PC-3 (cell line): Measurements from ENCODE around the gene EIF4A3. TPM values are rescaled to one million over a fixed set of nuclear protein-coding genes. Genes with fewer than 3 reads are reported as not detected.

Experiments
- ATAC-seq: fragments of 200-7000 bp; cut with Tn5 transposase; 2 replicates; pipeline ENCODE4 v1.9.1; 2020; ENCODE audit warnings: mild to moderate bottlenecking, moderate library complexity
- BruUV-seq: library from RNA; stranded (reverse); fragments of 400-500 nt; replicated peaks from 2 replicates; lab custom pipeline; 2021; lab: Mats Ljungman, UMichigan
- CTCF ChIA-PET: fragments of 300-600 bp; sonication (Branson Sonifier 250); formaldehyde crosslinking; loops from one replicate; lab custom pipeline; 2022; ENCODE audit warnings: antibody characterized with exemption; lab: Charles Lee
- POLR2A ChIA-PET: fragments of 300-600 bp; sonication (Branson Sonifier 250); formaldehyde crosslinking; loops from one replicate; lab custom pipeline; 2022; ENCODE audit warnings: antibody characterized with exemption; ENCODE audit not compliant: unreplicated experiment; lab: Charles Lee
- DNase-seq: peaks from one replicate; pipeline ENCODE4 v3.0.0-alpha.2; 2015
- H2AFZ ChIP-seq: fragments of 300-600 bp; sonication (generic); 2 replicates; pipeline ENCODE4 v1.6.0; 2016; ENCODE audit warnings: antibody characterized with exemption, low read length
- H3F3A ChIP-seq: fragments of 300-600 bp; sonication (generic); one replicate; pipeline ENCODE4 v1.6.0; 2017; ENCODE audit warnings: antibody characterized with exemption, low read length, control low read depth, mild to moderate bottlenecking; ENCODE audit not compliant: unreplicated experiment
- H3K27ac ChIP-seq: fragments of 300-600 bp; sonication (generic); 2 replicates; pipeline ENCODE4 v1.5.1; 2016; ENCODE audit warnings: mild to moderate bottlenecking, low read length
- H3K27me3 ChIP-seq: fragments of 300-600 bp; sonication (generic); 2 replicates; pipeline ENCODE4 v1.6.1; 2016; ENCODE audit warnings: low read length, mixed read lengths
- H3K36me3 ChIP-seq: fragments of 300-600 bp; sonication (generic); 2 replicates; pipeline ENCODE4 v1.6.1; 2016; ENCODE audit warnings: low read depth, mixed run types, low read length, mixed read lengths
- H3K4me1 ChIP-seq: fragments of 300-600 bp; sonication (generic); 2 replicates; pipeline ENCODE4 v1.5.1; 2016; ENCODE audit warnings: low read length; ENCODE audit not compliant: insufficient read depth
- H3K4me2 ChIP-seq: fragments of 300-600 bp; sonication (generic); 2 replicates; pipeline ENCODE4 v1.6.0; 2016; ENCODE audit warnings: low read length
- H3K4me3 ChIP-seq: fragments of 300-600 bp; sonication (generic); 2 replicates; pipeline ENCODE4 v1.5.1; 2016; ENCODE audit warnings: mild to moderate bottlenecking, low read length, mixed read lengths
- H3K79me2 ChIP-seq: fragments of 300-600 bp; sonication (generic); 2 replicates; pipeline ENCODE4 v1.6.1; 2017; ENCODE audit warnings: low read length, mixed read lengths
- H3K9ac ChIP-seq: fragments of 300-600 bp; sonication (generic); 2 replicates; pipeline ENCODE4 v1.6.0; 2016; ENCODE audit warnings: mild to moderate bottlenecking, low read length
- H3K9me2 ChIP-seq: fragments of 300-600 bp; sonication (generic); replicated peaks from 2 replicates; pipeline ENCODE4 v1.6.1; 2016; ENCODE audit warnings: mixed run types, low read length, mixed read lengths
- H3K9me3 ChIP-seq: fragments of 300-600 bp; sonication (generic); 2 replicates; pipeline ENCODE4 v1.6.1; 2016; ENCODE audit warnings: low read length, mixed read lengths
- H4K20me1 ChIP-seq: fragments of 300-600 bp; sonication (generic); 2 replicates; pipeline ENCODE4 v1.6.1; 2016; ENCODE audit warnings: low read length, mixed read lengths
- EZH2 ChIP-seq: fragments of 300-600 bp; sonication (generic); IDR thresholded peaks from one replicate; pipeline ENCODE4 v1.6.1; 2017; ENCODE audit warnings: antibody characterized with exemption, mild to moderate bottlenecking, low read length; ENCODE audit not compliant: unreplicated experiment
- EZH2phosphoT487 ChIP-seq: fragments of 300-600 bp; sonication (generic); IDR thresholded peaks from 2 replicates; pipeline ENCODE4 v1.6.1; 2018; ENCODE audit warnings: mild to moderate bottlenecking, antibody characterized with exemption, low read length, borderline replicate concordance
- intact Hi-C: fragments of 100-400 bp; cut with micrococcal nuclease; formaldehyde crosslinking; loops from 2 replicates; pipeline ENCODE4 v1.9.0; 2023
- total RNA-seq: library from RNA; depleted of rRNA; stranded (reverse); fragments of >200 nt; gene quantifications from 2 replicates; pipeline ENCODE4 v1.2.3, GENCODE V29; 2014
- TF ChIP-seq, protein P1 (sequence below): fragments of 300-600 bp; sonication (generic); conservative IDR thresholded peaks from 2 replicates; pipeline ENCODE4 v1.5.1; 2017; ENCODE audit warnings: antibody characterized with exemption, low read depth, mild to moderate bottlenecking, low read length

EIF4A3 gene
- total RNA-seq, 1 experiment from 2014 or later, result 167 TPM

DNA sequence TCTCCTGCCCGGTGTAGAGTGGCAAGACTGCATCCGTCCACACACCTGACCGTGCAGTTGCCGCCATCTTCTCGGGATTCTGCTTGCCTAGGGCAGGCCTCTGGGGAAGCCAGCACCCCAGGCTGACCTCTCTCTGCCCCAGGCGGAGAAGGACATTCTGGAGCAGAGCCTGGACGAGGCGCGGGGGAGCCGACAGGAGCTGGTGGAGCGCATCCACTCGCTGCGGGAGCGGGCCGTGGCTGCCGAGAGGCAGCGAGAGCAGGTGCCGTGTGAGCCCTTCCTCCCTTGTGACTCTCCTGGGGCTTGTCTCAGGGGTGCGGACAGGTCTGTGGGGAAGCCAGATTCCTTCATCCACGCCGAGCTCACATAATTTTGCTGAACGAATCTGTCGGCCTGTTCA lies 42.7 kb upstream of the EIF4A3 start:
- no TSS peak for BruUV-seq
- Histone ChIP-seq H3K9me3 (no peaks in the 10 kb centered on the region), H3K9ac (no peak overlapping the region), H3K27me3 (no peaks in the 10 kb centered on the region), H4K20me1 (no peaks in the 10 kb centered on the region), H3K4me3 (no peak overlapping the region), H3K27ac (no peak overlapping the region), H3K4me2 (no peak overlapping the region), H3K9me2 (no peaks in the 10 kb centered on the region), H3F3A (no peaks in the 10 kb centered on the region), H3K4me1 (peaks cover 13% of the 10 kb centered on the region), H3K36me3 (no peaks in the 10 kb centered on the region), H2AFZ (no peak overlapping the region), H3K79me2 (no peaks in the 10 kb centered on the region)
- no peak for DNase-seq
- CTCF ChIA-PET, result no interaction called here
- intact Hi-C loops, result no loop called here
- TF ChIP-seq EZH2 (no peak), EZH2phosphoT487 (no peak)
- TF ChIP-seq, protein P1, sequence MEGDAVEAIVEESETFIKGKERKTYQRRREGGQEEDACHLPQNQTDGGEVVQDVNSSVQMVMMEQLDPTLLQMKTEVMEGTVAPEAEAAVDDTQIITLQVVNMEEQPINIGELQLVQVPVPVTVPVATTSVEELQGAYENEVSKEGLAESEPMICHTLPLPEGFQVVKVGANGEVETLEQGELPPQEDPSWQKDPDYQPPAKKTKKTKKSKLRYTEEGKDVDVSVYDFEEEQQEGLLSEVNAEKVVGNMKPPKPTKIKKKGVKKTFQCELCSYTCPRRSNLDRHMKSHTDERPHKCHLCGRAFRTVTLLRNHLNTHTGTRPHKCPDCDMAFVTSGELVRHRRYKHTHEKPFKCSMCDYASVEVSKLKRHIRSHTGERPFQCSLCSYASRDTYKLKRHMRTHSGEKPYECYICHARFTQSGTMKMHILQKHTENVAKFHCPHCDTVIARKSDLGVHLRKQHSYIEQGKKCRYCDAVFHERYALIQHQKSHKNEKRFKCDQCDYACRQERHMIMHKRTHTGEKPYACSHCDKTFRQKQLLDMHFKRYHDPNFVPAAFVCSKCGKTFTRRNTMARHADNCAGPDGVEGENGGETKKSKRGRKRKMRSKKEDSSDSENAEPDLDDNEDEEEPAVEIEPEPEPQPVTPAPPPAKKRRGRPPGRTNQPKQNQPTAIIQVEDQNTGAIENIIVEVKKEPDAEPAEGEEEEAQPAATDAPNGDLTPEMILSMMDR, result no peak
- POLR2A ChIA-PET, result no interaction called here
- ATAC-seq, result no peak

DNA sequence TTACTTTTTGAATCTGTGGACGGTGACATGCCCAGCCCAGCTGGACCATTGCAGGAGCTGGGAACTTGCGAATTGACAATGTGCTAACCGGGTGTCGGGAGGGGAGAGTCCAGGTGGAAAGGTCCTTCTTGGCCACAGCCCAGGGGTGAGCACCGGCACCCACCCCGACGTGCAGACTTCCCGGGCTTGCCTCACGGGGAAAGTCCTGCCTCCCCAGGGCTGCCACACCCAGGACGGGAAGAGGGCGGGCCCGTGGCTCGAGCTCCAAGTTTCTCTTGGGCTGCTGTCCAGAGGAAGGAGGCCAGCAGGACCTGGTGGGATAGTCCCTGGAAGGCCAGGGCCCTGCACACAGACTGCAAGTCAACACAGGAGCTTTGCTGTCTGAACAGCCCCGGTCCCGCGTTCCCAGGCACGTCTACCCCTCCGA lies 40.6 kb upstream of the EIF4A3 start:
- H3K9ac ChIP-seq, result peak overlapping the region; percentile 45
- no peaks in the 10 kb centered on the region for H3K27me3 ChIP-seq
- ChIA-PET CTCF (interaction anchor here (0.6 kb wide), 2 partner anchors 86 to 438 kb away, joined by 3 to 4 read pairs; partner anchors contain the start of gene GAA), POLR2A (interaction anchor here (0.6 kb wide), 1 partner anchor 575 kb away, joined by 12 read pairs; no protein-coding TSS in a partner anchor)
- H3K4me2 ChIP-seq, result peak overlapping the region; percentile 86
- no peaks in the 10 kb centered on the region for H3K9me3 ChIP-seq
- TF ChIP-seq, protein P1, result no peak
- TF ChIP-seq EZH2, result no peak
- no peak for TF ChIP-seq EZH2phosphoT487
- peak overlapping the region; percentile 90 for H2AFZ ChIP-seq
- peak overlapping the region; percentile 54 for H3K27ac ChIP-seq
- H3K36me3 ChIP-seq, result no peaks in the 10 kb centered on the region
- H3K4me3 ChIP-seq, result peak overlapping the region; percentile 66
- BruUV-seq, result no TSS peak
- no peaks in the 10 kb centered on the region for H4K20me1 ChIP-seq
- no peaks in the 10 kb centered on the region for H3F3A ChIP-seq
- peaks cover 13% of the 10 kb centered on the region for H3K4me1 ChIP-seq
- ATAC-seq (peak; percentile 89), DNase-seq (peak; percentile 73)
- H3K9me2 ChIP-seq, result no peaks in the 10 kb centered on the region
- intact Hi-C loops, result no loop called here
- H3K79me2 ChIP-seq, result no peaks in the 10 kb centered on the region

DNA sequence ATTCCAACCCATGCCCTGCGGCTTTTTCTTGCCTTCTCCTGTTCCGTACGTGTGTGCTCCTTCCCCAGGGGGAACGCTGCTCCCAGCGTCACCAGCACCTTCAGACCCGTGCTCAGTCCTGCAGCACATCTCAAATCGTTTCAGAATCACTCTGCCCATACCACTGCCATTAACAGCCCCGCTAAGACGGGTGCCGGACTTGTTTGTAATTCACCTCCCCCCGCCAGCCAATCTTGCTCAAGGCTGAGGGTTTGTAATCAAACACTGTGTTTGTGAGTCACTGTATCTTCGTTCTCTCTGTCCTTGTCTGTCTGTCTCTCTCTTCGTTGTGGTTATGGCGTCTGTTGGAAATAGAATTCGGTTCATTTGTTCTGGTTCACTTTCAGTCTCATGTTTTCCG lies 40.2 kb upstream of the EIF4A3 start:
- H3K27ac ChIP-seq, result peak overlapping the region; percentile 54
- H3K4me2 ChIP-seq, result peak overlapping the region; percentile 86
- no TSS peak for BruUV-seq
- peak; percentile 77 for ATAC-seq
- intact Hi-C loops, result no loop called here
- no peaks in the 10 kb centered on the region for H3F3A ChIP-seq
- H3K27me3 ChIP-seq, result no peaks in the 10 kb centered on the region
- peak overlapping the region; percentile 90 for H2AFZ ChIP-seq
- ChIA-PET POLR2A (interaction anchor here (0.6 kb wide), 1 partner anchor 576 kb away, joined by 12 read pairs; no protein-coding TSS in a partner anchor), CTCF (interaction anchor here (0.6 kb wide), 1 partner anchor 86 kb away, joined by 4 read pairs; the partner anchor contains the start of gene GAA)
- H3K4me1 ChIP-seq, result peaks cover 13% of the 10 kb centered on the region
- peak; percentile 71 for DNase-seq
- H3K79me2 ChIP-seq, result no peaks in the 10 kb centered on the region
- TF ChIP-seq EZH2phosphoT487, result no peak
- TF ChIP-seq EZH2, result no peak
- TF ChIP-seq, protein P1, result no peak
- H3K9me2 ChIP-seq, result no peaks in the 10 kb centered on the region
- peak overlapping the region; percentile 66 for H3K4me3 ChIP-seq
- H3K36me3 ChIP-seq, result no peaks in the 10 kb centered on the region
- H3K9me3 ChIP-seq, result no peaks in the 10 kb centered on the region
- H3K9ac ChIP-seq, result peak overlapping the region; percentile 45
- no peaks in the 10 kb centered on the region for H4K20me1 ChIP-seq
